K562 (cell line): Measurements from ENCODE around the gene RNF115. TPM values are rescaled to one million over a fixed set of nuclear protein-coding genes. Genes with fewer than 3 reads are reported as not detected.

ENCODE experiments used
- ATAC-seq: fragments of 200-7000 bp; cut with Tn5 transposase; 3 replicates; pipeline ENCODE4 v1.9.1; 2020; ENCODE audit warnings: moderate library complexity
- BruUV-seq: library from RNA; stranded (reverse); fragments of 400-500 nt; replicated peaks from 2 replicates; lab custom pipeline; 2021; lab: Mats Ljungman, UMichigan
- CTCF ChIA-PET: fragments of 300-600 bp; formaldehyde crosslinking; extraction: SDS; loops from one replicate; lab custom pipeline; 2021; ENCODE audit warnings: low intra/inter-chr PET ratio; lab: Yijun Ruan, JAX
- POLR2A ChIA-PET: fragments of 300-600, 350-650 bp; sonication (Branson Sonifier 250); formaldehyde crosslinking; extraction: SDS; loops from one replicate; lab custom pipeline; 2021; ENCODE audit warnings: antibody characterized with exemption, inconsistent platforms; lab: Yijun Ruan, JAX
- DNase-seq, 4 experiments: peaks; one replicate each; pipeline versions ENCODE4 v3.0.0 to v3.0.0-alpha.2; 2011 to 2018; ENCODE audit warnings: low spot score in 3 of 4, mixed read lengths in 3 of 4; ENCODE audit errors: extremely low read depth in 1 of 4
- FAIRE-seq: peaks from 2 replicates; lab custom pipeline; 2011; peaks lifted over from hg19 to GRCh38; lab: Jason Lieb, UNC
- H2AFZ ChIP-seq: 2 replicates; pipeline ENCODE4 v1.6.0; 2011; ENCODE audit warnings: low read depth, low read length, control low read depth, inconsistent platforms
- H3K27ac ChIP-seq: fragments of 200-600 bp; 3 replicates; pipeline ENCODE4 v1.8.0; 2011; ENCODE audit warnings: low read depth, mild to moderate bottlenecking, control low read depth, inconsistent platforms, low read length, moderate library complexity, mixed read lengths; ENCODE audit errors: extremely low read depth
- H3K27me3 ChIP-seq, 2 experiments: fragments of 300-600 bp in 1 of 2; 2 replicates in 1 of 2; 3 replicates in 1 of 2; pipeline versions ENCODE4 v1.6.0 to v1.8.0; 2011; ENCODE audit warnings: inconsistent platforms in 2 of 2, low read length in 2 of 2, mild to moderate bottlenecking in 1 of 2, mixed read lengths in 1 of 2, moderate library complexity in 1 of 2; ENCODE audit not compliant: control insufficient read depth in 2 of 2, insufficient read depth in 2 of 2
- H3K36me3 ChIP-seq: fragments of 300-600 bp; 3 replicates; pipeline ENCODE4 v1.8.0; 2011; ENCODE audit warnings: mild to moderate bottlenecking, low read length, inconsistent platforms; ENCODE audit not compliant: control insufficient read depth, insufficient read depth
- H3K4me1 ChIP-seq, 2 experiments: fragments of 200-600 bp in 1 of 2; replicated peaks in 1 of 2; 2 replicates in 1 of 2; 3 replicates in 1 of 2; pipeline versions ENCODE4 v1.5.1 to v1.8.0; 2011; ENCODE audit warnings: inconsistent platforms in 2 of 2, low read length in 2 of 2, mild to moderate bottlenecking in 1 of 2, mixed read lengths in 1 of 2, moderate library complexity in 1 of 2; ENCODE audit not compliant: control insufficient read depth in 2 of 2, insufficient read depth in 2 of 2
- H3K4me2 ChIP-seq: 2 replicates; pipeline ENCODE4 v1.6.1; 2011; ENCODE audit warnings: low read length, control low read depth, inconsistent platforms, mixed read lengths; ENCODE audit not compliant: insufficient read depth
- H3K4me3 ChIP-seq: fragments of 200-600 bp; sonication (generic), shearing (Covaris generic); 2 replicates; pipeline ENCODE4 v1.5.1; 2016; ENCODE audit warnings: control low read depth, inconsistent platforms
- H3K79me2 ChIP-seq: fragments of 200-600 bp; 3 replicates; pipeline ENCODE4 v1.8.0; 2011; ENCODE audit warnings: low read length, inconsistent platforms; ENCODE audit not compliant: control insufficient read depth, insufficient read depth
- H3K9ac ChIP-seq, 2 experiments: 2 replicates each; pipeline versions ENCODE4 v1.6.0 to v1.6.1; 2011; ENCODE audit warnings: low read depth in 2 of 2, low read length in 2 of 2, control low read depth in 1 of 2, inconsistent platforms in 1 of 2, mild to moderate bottlenecking in 1 of 2, mixed read lengths in 1 of 2; ENCODE audit not compliant: insufficient read depth in 1 of 2
- H3K9me1 ChIP-seq: one replicate; pipeline ENCODE4 v1.6.0; 2011; ENCODE audit warnings: inconsistent platforms, mild to moderate bottlenecking, low read length, moderate library complexity; ENCODE audit not compliant: control insufficient read depth, insufficient read depth
- H3K9me3 ChIP-seq: replicated peaks from 2 replicates; pipeline ENCODE4 v1.5.1; 2011; ENCODE audit warnings: low read depth, low read length, inconsistent platforms; ENCODE audit not compliant: control insufficient read depth, insufficient read depth
- H4K20me1 ChIP-seq: replicated peaks from 2 replicates; pipeline ENCODE4 v1.6.1; 2011; ENCODE audit warnings: low read length, inconsistent platforms, mixed read lengths; ENCODE audit not compliant: control insufficient read depth, insufficient read depth
- MAFG ChIP-seq: fragments of 450-650 bp; conservative IDR thresholded peaks from 2 replicates; pipeline ENCODE4 v1.6.1; 2016; ENCODE audit warnings: missing genetic modification characterization, missing compliant biosample characterization
- NFE2 ChIP-seq: IDR thresholded peaks from 2 replicates; pipeline ENCODE4 v1.6.1; 2014; ENCODE audit warnings: antibody characterized with exemption, low read depth
- ZNF316 ChIP-seq: fragments of 450-650 bp; IDR thresholded peaks from 2 replicates; pipeline ENCODE4 v1.6.1; 2016
- WGBS: fragments of 100-300 bp; shearing (Covaris generic); methylation state at CpG from one replicate; pipeline ENCODE4 v1.1.6; 2016; ENCODE audit warnings: low coverage, mixed read lengths; ENCODE audit not compliant: insufficient coverage; ENCODE audit errors: missing lambda C conversion rate; 5-methylcytosine and 5-hydroxymethylcytosine counted together
- in situ Hi-C: fragments of 300-500 bp; cut with MboI; formaldehyde crosslinking; loops from 4 replicates; pipeline ENCODE4 v1.15.0; 2018; ENCODE audit warnings: inconsistent platforms, mixed read lengths
- intact Hi-C: fragments of 100-400 bp; cut with micrococcal nuclease; formaldehyde crosslinking; loops from 2 replicates; pipeline ENCODE4 v1.14.2; 2022
- polyA plus RNA-seq, 8 experiments: library from polyadenylated mRNA; depleted of rRNA in 4 of 8; stranded (reverse) in 5 of 8; unstranded in 3 of 8; fragments of >200 nt; fragmentation: Nextera tagmentation in 2 of 8; fragmentation: Illumina TruSeq in 1 of 8; extraction: Ambion mirVana in 2 of 8; extraction: Trizol in 1 of 8; gene quantifications; 2 replicates each; pipeline versions ENCODE4 v1.2.1 to v1.2.3, GENCODE V29; 2011 to 2014; ENCODE audit warnings: inconsistent platforms in 1 of 8, missing spikeins in 1 of 8
- total RNA-seq, 7 experiments: library from RNA; depleted of rRNA in 6 of 7; stranded (reverse); fragments of >200 nt in 6 of 7; fragmentation: Illumina TruSeq in 2 of 7; extraction: Trizol in 2 of 7; gene quantifications; 2 replicates each; pipeline versions ENCODE4 v1.2.1 to v1.2.3, GENCODE V29; 2011 to 2021; ENCODE audit warnings: low replicate concordance in 1 of 7
- TF ChIP-seq, protein P1 (sequence below): fragments of 450-650 bp; IDR thresholded peaks from 2 replicates; pipeline ENCODE4 v1.6.1; 2016; ENCODE audit warnings: borderline replicate concordance
- TF ChIP-seq, protein P2 (sequence below), 2 experiments: fragments of 450-650 bp in 1 of 2; sonication (generic) in 1 of 2; formaldehyde crosslinking in 1 of 2; IDR thresholded peaks in 1 of 2; conservative IDR thresholded peaks in 1 of 2; 2 replicates each; pipeline versions ENCODE4 v1.6.1 to v1.8.1; 2016 to 2023; ENCODE audit warnings: mild to moderate bottlenecking in 2 of 2, moderate library complexity in 2 of 2, inconsistent platforms in 1 of 2, missing genetic modification reagents in 1 of 2

Gene RNF115
- total and polyA plus RNA-seq, 9 of the 15 experiments (the other 6 are each of a cell fraction or from before 2014, with no cell fraction given): 1.9 to 14.3 (median 9.5) TPM

DNA sequence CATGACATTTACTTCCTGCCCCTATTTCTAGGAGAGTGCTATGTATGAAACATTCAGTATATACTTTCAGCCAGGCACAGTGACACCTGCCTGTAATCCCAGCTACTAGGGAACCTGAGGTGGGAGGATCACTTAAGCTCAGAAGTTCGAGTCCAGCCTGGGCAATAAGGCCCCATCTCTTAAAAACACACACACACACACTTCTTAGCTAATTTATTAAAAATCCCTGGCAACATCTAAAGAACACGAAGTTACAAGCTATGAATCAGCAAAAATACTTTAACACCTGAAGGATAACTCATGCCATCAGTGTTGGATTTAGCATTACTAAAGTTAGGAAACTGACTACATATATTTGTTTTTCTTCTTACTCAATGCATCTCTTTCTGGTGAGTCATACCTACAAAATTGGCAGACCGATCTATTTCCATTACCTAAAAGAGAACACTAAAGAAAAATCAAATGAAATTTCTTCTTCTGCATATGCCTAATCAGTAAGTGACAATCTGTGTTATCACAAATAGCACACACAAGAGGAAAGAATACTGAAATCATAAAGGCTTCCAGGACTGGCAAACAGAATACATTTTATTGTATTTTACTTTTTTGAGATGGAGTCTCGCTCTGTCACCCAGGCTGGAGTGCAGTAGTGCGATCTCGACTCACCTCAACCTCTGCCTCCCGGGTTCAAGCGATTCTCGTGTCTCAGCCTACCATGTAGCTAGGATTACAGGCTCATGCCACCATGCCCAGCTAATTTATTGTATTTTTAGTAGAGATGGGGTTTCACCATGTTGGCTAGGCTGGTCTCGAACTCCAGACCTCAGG is 41.4 kb downstream of the RNF115 start:
- H3K9me1 ChIP-seq: no peaks in the 10 kb centered on the region
- H3K9ac ChIP-seq: no peak overlapping the region
- no peak overlapping the region for H3K4me3 ChIP-seq
- in situ Hi-C loops: no loop called here
- H3K36me3 ChIP-seq: peaks cover 10% of the 10 kb centered on the region; the same call in 2 of the 3 replicates
- TF ChIP-seq, protein P1, sequence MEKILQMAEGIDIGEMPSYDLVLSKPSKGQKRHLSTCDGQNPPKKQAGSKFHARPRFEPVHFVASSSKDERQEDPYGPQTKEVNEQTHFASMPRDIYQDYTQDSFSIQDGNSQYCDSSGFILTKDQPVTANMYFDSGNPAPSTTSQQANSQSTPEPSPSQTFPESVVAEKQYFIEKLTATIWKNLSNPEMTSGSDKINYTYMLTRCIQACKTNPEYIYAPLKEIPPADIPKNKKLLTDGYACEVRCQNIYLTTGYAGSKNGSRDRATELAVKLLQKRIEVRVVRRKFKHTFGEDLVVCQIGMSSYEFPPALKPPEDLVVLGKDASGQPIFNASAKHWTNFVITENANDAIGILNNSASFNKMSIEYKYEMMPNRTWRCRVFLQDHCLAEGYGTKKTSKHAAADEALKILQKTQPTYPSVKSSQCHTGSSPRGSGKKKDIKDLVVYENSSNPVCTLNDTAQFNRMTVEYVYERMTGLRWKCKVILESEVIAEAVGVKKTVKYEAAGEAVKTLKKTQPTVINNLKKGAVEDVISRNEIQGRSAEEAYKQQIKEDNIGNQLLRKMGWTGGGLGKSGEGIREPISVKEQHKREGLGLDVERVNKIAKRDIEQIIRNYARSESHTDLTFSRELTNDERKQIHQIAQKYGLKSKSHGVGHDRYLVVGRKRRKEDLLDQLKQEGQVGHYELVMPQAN: no peak
- TF ChIP-seq NFE2: peak; percentile 16; the same call in 1 of the 2 replicates
- TF ChIP-seq, protein P2, sequence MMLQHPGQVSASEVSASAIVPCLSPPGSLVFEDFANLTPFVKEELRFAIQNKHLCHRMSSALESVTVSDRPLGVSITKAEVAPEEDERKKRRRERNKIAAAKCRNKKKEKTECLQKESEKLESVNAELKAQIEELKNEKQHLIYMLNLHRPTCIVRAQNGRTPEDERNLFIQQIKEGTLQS (IDR thresholded peaks at IDR 0.05): peak; percentile 55; the same call in 1 of the 2 replicates
- TF ChIP-seq, protein P2 (CRISPR knock-in tag; conservative IDR thresholded peaks at IDR 0.05): no peak
- peak; percentile 47 for TF ChIP-seq ZNF316
- TF ChIP-seq MAFG (tag): 0 out of 2 replicates have a peak, but pooled peaks have one; percentile 19
- CTCF ChIA-PET: no interaction called here
- WGBS: 76% methylated on average over 10 of the region's 10 CpGs
- intact Hi-C loops: no loop called here
- no peaks in the 10 kb centered on the region for H3K27me3 ChIP-seq
- H2AFZ ChIP-seq: no peak overlapping the region
- H3K4me2 ChIP-seq: no peak overlapping the region
- BruUV-seq: no TSS peak
- FAIRE-seq (no peak), DNase-seq (no peak), ATAC-seq (no peak)
- peaks cover 0 to 3% of the 10 kb centered on the region in 2 experiments; a peak in 1 of 5 replicates for H3K4me1 ChIP-seq
- POLR2A ChIA-PET: interaction anchor here (1.2 kb wide), 1 partner anchor 13 kb away, joined by 4 read pairs; no protein-coding TSS in a partner anchor
- H3K27ac ChIP-seq: no peak overlapping the region
- no peaks in the 10 kb centered on the region for H4K20me1 ChIP-seq
- H3K9me3 ChIP-seq: no peaks in the 10 kb centered on the region
- H3K79me2 ChIP-seq: no peaks in the 10 kb centered on the region
